CMK (cell line): ENCODE results near the gene MND1.
A peak's percentile ranks its signal among the peaks of the same experiment; 100 is the strongest.
"Not testable (repeated sequence)": the region's sequence is repeated elsewhere in the genome, so short reads cannot be mapped to it uniquely, and the experiment has no call there.

Experiments
- DNase-seq: peaks from one replicate; pipeline ENCODE4 v3.0.0-alpha.2; 2010; ENCODE audit warnings: low read depth

The MND1 gene

DNA sequence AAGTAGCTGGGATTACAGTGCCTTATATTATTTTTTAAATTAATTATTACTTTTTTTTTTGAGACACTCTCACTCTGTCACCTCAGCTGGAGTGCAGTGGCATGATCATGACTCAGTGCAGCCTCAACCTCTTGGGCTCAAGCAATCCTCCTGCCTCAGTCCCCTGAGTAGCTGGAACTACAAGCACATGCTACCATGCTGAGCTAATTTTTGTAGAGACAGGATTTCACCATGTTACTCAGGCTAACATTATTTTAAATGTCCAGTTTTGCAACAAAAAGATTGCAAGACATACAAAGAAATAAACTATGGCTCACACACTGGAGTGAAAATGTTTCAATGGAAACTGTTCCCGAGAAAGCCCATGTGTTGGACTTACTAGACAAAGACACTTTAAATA, 59.2 kb downstream of the MND1 start:
- no peak for DNase-seq

- DNase-seq: no peak
These were observed 63.4 kb downstream of the MND1 start for GRCh38 chr4:153407906-153408305.

DNA sequence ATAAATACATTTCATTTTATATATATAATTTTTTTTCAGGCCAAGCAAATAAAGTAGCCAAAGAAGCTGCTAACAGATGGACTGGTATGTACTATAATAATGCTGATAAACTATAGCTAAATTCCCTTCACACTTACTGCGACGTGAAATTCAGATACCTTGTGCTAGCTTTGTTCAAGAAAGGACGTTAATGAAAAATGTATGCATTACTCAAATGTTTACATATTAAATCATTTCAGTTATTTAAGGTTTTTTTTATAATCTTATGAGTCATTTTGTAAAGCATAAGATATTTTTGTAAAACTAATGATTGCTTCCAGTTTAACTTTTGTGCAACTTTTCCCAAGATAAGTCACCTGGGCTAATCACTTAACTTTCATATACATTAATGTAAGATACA, 64.4 kb downstream of the MND1 start:
- DNase-seq: no peak

- DNase-seq: no peak
These were observed 64.9 kb downstream of the MND1 start for GRCh38 chr4:153409412-153409811.

GRCh38 chr4:153409924-153410501, 65.5 kb downstream of the MND1 start:
- no peak for DNase-seq

- no peak for DNase-seq
These were observed 69.4 kb downstream of the MND1 start for GRCh38 chr4:153413842-153414241.

DNA sequence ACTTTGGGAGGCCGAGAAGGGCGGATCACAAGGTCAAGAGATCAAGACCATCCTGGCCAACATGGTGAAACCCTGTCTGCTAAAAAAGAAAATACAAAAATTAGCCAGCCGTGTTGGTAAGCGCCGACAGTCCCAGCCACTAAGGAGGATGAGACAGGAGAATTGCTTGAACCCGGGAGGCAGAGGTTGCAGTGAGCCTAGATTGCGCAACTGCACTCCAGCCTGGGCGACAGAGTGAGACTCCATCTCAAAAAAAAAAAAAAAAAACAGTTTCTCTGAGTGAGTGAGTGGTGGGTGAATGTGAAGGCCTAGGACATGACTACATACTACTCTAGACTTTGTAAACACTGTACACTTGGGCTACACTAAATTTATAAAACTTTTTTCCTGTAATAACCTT, 72.0 kb downstream of the MND1 start:
- DNase-seq: not testable (repeated sequence)

- DNase-seq: no peak
These were observed 73.6 kb downstream of the MND1 start for GRCh38 chr4:153418121-153418520.

- DNase-seq: no peak
These were observed 74.1 kb downstream of the MND1 start for GRCh38 chr4:153418558-153418957.

DNA sequence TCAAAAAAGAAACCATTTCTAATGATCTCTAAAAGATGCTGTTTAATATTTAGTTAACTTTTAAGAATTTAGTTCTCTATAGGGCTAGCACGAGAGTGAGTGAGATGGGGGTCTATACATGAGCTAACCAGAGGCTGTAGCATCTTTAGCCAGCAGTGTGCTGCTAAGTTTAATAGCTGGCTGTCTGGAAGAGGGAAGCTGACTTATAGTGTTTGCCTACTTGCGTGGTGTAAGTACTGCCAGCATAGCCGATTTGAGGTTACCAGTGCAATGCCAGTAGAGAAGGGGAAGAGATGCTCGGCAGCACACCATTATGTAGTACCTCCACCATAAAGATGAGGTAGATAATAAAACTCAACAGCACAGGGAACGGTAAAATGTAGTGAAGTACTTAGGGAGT, 74.5 kb downstream of the MND1 start:
- no peak for DNase-seq

- no peak for DNase-seq
These were observed 75.3 kb downstream of the MND1 start for GRCh38 chr4:153419673-153420278.

DNA sequence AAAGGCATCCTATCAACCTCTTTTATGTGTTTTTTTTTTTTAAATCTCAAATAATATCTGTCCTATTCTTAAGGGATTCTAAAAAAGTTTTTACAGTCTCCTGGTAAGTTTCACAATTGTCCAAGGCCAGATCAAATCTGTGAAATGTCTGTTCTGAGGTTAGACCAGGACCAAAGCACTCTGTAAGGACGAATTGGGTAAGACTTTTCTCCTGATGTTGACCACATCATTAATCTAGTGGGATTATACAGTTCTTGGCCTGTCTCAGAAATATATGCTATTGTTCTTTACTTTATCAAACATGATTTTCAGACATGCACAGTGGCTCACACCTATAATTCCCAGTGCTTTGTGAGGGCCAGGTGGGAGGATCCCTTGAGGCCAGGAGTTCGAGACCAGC, 75.9 kb downstream of the MND1 start:
- DNase-seq: no peak

DNA sequence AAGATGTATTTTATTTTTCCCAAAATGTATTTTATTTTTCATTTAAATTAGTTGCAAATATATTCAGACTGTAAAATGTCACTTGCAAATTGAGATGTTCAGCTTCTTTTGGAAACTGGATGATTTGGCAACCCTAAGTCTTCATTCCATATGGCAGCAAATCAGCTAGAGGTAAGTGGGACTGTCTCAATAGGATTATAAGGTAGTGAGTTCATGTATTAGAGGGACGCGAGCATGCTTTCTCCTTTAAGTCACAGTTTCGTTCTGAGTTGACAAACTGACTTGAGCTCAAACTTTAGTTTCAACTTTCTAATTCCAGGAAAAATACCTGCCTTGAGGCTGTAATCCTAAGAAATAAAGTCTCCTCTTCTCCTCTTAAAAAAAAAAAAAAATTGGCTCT, 77.5 kb downstream of the MND1 start:
- no peak for DNase-seq

GRCh38 chr4:153426207-153426885, 81.9 kb downstream of the MND1 start:
- DNase-seq: no peak

GRCh38 chr4:153427363-153428071, 83.0 kb downstream of the MND1 start:
- no peak for DNase-seq

DNA sequence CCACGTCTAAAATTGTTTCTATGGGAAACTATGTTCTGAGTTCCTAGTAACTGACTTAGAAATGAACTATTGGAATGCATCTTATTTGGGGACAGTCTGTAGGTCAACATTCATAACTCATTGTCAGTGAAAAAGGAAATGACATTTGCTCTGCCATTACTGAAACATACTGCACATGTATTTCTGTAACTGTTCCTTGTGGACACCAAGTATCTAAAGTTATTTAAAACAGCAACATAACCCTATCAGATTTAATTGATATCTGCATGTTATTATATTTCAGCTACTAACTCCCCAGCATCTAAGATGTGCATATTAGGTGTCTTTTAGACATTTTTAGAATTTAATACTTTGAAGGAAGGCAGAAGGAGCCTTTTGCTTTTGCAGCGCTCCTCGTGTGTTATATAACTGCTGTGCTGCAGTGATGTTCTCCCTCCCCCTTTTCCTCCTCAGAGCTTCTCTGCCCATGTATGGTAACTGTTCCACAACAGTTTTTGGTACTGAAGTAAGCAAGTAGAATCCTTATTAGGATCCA, 84.5 kb downstream of the MND1 start:
- no peak for DNase-seq

DNA sequence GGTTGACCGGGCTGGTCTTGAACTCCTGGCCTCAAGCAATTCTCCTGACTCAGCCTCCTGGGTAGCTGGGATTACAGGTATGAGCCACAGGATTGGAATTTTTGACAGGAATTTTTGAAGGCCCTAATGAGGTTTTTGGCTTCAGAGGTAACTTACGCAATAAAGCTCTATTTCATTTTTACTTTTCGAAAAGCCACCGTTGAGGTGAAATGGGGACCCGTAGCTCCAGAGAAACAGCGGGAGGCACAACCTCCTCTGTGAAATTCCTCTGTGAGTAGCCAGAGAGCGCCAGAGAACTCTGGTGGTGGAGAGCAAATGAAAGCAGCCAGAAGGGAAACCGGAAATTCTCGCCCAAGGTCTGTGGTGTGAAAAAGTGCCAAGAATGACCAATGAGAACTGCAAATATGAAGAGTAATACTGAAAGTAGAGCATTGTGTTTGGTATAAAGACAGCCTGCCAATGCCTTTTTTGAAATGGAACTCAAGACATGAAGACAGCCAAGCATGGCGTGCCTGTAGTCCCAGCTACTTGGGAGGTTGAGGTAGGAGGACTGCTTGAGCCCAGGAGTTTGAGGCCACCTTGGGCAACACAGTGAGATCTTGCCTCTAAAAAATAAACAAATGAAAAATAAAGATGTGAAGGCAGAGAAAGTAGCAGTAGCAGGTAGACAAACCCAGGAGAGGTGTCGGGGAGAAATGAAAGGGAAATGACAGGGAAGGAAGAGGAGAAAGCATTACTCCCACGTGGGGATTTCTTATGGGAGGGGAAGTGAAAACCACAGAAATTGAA, 88.7 kb downstream of the MND1 start:
- peak; percentile 24 for DNase-seq

- no peak for DNase-seq
These were observed 89.2 kb downstream of the MND1 start for GRCh38 chr4:153433754-153434105.

DNA sequence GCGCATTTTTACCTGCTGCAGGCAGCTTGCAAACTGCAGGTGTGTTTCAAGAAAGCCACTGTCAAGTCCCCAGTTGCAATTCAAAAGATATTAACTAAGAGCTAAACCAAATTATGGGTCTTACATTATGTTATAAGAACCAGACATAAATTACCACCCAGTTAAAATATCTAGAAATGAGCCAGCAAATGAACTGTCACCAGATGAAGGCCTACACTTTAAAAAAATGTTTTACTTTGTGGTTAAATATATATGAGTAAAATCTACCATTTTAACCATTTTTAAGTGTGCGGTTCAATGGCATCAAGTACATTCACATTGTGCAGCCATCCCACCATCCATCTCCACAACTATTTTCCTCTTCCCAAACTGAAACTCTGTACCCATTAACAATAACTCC, 89.7 kb downstream of the MND1 start:
- no peak for DNase-seq

DNA sequence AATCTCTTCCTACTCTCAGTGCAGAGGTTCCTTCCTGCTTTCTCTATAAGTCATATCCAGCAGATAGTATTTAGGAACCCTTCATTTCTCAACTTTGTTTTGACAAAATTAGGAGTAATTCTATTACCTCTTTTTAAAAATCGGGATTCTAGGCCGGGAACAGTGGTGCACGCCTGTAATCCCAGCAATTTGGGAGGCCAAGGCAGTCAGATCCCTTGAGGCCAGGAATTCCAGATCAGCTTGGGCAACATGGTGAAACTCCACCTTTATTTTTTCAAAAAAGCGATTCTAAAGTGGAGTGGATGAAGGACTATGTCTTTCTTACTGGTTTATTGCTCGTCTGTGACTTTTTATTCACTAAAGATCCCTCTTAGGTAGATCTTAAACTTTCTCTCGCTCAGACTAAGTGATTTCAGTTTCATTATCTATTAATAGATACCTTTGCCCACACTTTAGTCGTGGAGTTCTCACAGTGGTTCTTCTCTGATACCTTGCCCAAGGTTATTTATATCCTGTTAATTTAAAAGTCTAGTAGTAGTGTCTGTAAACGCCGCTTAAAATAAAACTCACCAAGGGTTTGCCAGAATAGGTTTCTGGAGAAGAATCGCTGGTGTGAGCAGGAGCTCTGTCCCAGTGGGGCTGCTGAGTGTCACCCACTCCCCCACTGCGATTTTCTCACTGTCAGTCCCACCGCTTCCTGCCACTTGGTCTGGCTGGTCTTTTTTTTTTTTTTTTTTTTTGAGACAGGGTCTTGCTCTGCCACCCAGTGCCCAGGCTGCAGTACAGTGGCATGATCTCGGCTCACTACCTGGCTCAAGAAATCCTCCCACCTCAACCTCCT, 94.6 kb downstream of the MND1 start:
- no peak for DNase-seq

- no peak for DNase-seq
These were observed 95.3 kb downstream of the MND1 start for GRCh38 chr4:153439831-153440230.
